Liver (tissue), 3 donors: Measurements from ENCODE around the gene MYO18A.

Experiments used
- EGR1 ChIP-seq, 2 donors: IDR thresholded peaks; 2 replicates each; pipeline ENCODE4 v1.6.1; 2016 to 2018; ENCODE audit warnings: antibody characterized with exemption in 2 of 2, low read depth in 2 of 2
- RAD21 ChIP-seq, 2 donors: IDR thresholded peaks; 2 replicates each; pipeline ENCODE4 v1.6.1; 2016; ENCODE audit warnings: antibody characterized with exemption in 2 of 2, mild to moderate bottlenecking in 2 of 2
- TF ChIP-seq, protein P1 (sequence below): fragments of 150-350 bp; IDR thresholded peaks from 2 replicates; pipeline ENCODE4 v1.5.1; 2017; ENCODE audit warnings: improper control_type of control experiment, low read depth, low read length; ENCODE audit not compliant: missing input control
- TF ChIP-seq, protein P2 (sequence below): IDR thresholded peaks from 2 replicates; pipeline ENCODE4 v1.6.1; 2016; ENCODE audit warnings: antibody characterized with exemption
- donor health status: healthy.
- donor health status: healthy.

DNA sequence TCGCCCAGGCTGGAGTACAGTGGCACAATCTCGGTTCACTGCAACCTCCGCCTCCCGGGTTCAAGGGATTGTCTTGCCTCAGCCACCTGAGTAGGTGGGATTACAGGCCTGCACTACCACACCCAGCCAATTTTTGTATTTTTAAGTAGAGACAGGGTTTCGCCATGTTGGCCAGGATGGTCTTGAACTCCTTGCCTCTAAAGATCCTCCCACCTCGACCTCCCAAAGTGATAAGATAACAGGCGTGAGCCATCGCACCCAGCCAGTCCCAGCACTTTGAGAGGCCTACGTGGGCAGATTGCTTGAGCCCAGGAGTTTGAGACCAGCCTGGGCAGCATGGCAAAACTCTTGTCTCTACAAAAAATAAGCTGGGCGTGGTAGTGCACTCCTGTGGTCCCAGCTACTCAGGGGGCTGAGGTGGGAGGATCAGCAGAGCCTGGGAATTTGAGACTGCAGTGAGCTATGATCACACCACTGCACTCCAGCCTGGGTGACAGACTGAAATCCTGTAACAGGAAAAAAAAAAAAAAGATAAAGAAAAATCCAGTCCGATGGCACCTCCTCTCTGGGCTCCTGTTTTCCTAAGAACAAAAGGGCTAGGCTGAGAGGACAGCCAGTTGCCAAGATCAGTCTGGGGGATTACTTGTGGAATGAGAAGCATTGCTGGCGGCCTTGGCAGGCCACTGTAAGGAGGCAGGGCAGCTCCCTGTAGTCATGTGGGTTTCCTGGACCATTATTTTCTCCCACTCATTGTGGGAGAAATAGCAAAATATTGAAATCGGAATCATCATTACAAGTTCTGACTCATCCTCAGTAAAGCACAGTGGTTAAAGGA is 140.2 kb downstream of the MYO18A start:
- TF ChIP-seq, protein P1, sequence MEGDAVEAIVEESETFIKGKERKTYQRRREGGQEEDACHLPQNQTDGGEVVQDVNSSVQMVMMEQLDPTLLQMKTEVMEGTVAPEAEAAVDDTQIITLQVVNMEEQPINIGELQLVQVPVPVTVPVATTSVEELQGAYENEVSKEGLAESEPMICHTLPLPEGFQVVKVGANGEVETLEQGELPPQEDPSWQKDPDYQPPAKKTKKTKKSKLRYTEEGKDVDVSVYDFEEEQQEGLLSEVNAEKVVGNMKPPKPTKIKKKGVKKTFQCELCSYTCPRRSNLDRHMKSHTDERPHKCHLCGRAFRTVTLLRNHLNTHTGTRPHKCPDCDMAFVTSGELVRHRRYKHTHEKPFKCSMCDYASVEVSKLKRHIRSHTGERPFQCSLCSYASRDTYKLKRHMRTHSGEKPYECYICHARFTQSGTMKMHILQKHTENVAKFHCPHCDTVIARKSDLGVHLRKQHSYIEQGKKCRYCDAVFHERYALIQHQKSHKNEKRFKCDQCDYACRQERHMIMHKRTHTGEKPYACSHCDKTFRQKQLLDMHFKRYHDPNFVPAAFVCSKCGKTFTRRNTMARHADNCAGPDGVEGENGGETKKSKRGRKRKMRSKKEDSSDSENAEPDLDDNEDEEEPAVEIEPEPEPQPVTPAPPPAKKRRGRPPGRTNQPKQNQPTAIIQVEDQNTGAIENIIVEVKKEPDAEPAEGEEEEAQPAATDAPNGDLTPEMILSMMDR, result no peak
- TF ChIP-seq RAD21 (IDR thresholded peaks at IDR 0.05), result no peak
- TF ChIP-seq EGR1 (IDR thresholded peaks at IDR 0.05; ENCODE audit: low read depth in 2 of 2), result no peak
- TF ChIP-seq, protein P2, sequence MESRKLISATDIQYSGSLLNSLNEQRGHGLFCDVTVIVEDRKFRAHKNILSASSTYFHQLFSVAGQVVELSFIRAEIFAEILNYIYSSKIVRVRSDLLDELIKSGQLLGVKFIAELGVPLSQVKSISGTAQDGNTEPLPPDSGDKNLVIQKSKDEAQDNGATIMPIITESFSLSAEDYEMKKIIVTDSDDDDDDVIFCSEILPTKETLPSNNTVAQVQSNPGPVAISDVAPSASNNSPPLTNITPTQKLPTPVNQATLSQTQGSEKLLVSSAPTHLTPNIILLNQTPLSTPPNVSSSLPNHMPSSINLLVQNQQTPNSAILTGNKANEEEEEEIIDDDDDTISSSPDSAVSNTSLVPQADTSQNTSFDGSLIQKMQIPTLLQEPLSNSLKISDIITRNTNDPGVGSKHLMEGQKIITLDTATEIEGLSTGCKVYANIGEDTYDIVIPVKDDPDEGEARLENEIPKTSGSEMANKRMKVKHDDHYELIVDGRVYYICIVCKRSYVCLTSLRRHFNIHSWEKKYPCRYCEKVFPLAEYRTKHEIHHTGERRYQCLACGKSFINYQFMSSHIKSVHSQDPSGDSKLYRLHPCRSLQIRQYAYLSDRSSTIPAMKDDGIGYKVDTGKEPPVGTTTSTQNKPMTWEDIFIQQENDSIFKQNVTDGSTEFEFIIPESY, result no peak
